HG03159 (cell line): Measurements from ENCODE around the gene SIRT4.
A peak's percentile ranks its signal among the peaks of the same experiment; 100 is the strongest.

ENCODE experiments used
- ATAC-seq: cut with Tn5 transposase; IDR thresholded peaks from one replicate; pipeline ENCODE4 v1.9.1; 2021; ENCODE audit warnings: mild to moderate bottlenecking, moderate library complexity; ENCODE audit not compliant: unreplicated experiment

The SIRT4 gene

GRCh38 chr12:120278137-120279069 is 23.7 kb upstream of the SIRT4 start:
- ATAC-seq = no peak

GRCh38 chr12:120283318-120283717 is 18.8 kb upstream of the SIRT4 start:
- ATAC-seq = no peak

GRCh38 chr12:120284381-120284780 is 17.7 kb upstream of the SIRT4 start:
- no peak for ATAC-seq

- ATAC-seq = no peak
These were observed 15.2 kb upstream of the SIRT4 start for GRCh38 chr12:120286768-120287490.

GRCh38 chr12:120287491-120287890 is 14.6 kb upstream of the SIRT4 start:
- ATAC-seq = no peak

- ATAC-seq = no peak
These were observed 11.4 kb upstream of the SIRT4 start for GRCh38 chr12:120290609-120291305.

GRCh38 chr12:120292411-120292660 is 9.8 kb upstream of the SIRT4 start:
- peak; percentile 2 for ATAC-seq

- ATAC-seq = peak; percentile 50
These were observed 9.2 kb upstream of the SIRT4 start, which contains the start of gene RNU4-1 for GRCh38 chr12:120292661-120293531. RNU4-1 (minus strand) TSS chr12:120293237.

GRCh38 chr12:120314220-120314619 is 12.1 kb downstream of the SIRT4 start:
- ATAC-seq = no peak

- no peak for ATAC-seq
These were observed 14.7 kb downstream of the SIRT4 start for GRCh38 chr12:120316798-120317223.

GRCh38 chr12:120317224-120318105 is 15.3 kb downstream of the SIRT4 start:
- peak; percentile 99 for ATAC-seq

- no peak for ATAC-seq
These were observed 19.5 kb downstream of the SIRT4 start for GRCh38 chr12:120321382-120322202.

- no peak for ATAC-seq
These were observed 21.7 kb downstream of the SIRT4 start for GRCh38 chr12:120323772-120324171.

GRCh38 chr12:120324841-120325417 is 22.8 kb downstream of the SIRT4 start:
- ATAC-seq = no peak

GRCh38 chr12:120327593-120327992 is 25.5 kb downstream of the SIRT4 start, which contains the start of gene PLA2G1B:
PLA2G1B (minus strand) TSS chr12:120327779; CDS start chr12:120327753, 26 bp downstream.
- ATAC-seq = no peak

GRCh38 chr12:120328228-120328627 is 26.1 kb downstream of the SIRT4 start:
- no peak for ATAC-seq

GRCh38 chr12:120331390-120331789 is 29.3 kb downstream of the SIRT4 start:
- ATAC-seq = no peak

GRCh38 chr12:120332041-120332440 is 29.9 kb downstream of the SIRT4 start:
- no peak for ATAC-seq
